Measurements from ENCODE around the gene TFE3. TPM values are rescaled to one million over a fixed set of nuclear protein-coding genes. Genes with fewer than 3 reads are reported as not detected.

Gene TFE3
- polyA plus RNA-seq (2012; ENCODE audit: insufficient read depth, insufficient read length, low read depth), result 32.6 TPM

GRCh38 chrX:49043220-49043986 is at the start of gene TFE3:
Gene TFE3 (minus strand): TSS chrX:49043357. CDS start chrX:49043226, 131 bp downstream.
- peak; percentile 96 for DNase-seq
- no peaks in the 10 kb centered on the region; the same call in 1 of the 2 replicates for H3K36me3 ChIP-seq
- H3K4me1 ChIP-seq, result peaks cover 4% of the 10 kb centered on the region
- H3K27me3 ChIP-seq, result no peaks in the 10 kb centered on the region
- no peaks in the 10 kb centered on the region for H3K9me3 ChIP-seq
- peak; percentile 61 for TF ChIP-seq CTCF (IDR thresholded peaks at IDR 0.05; ENCODE audit: low read depth, low read length)
- H3K4me3 ChIP-seq (ENCODE audit: low read depth, low read length), result peak within 1 kb of the TSS; percentile 64

GRCh38 chrX:49089553-49089952 is 46.4 kb upstream of the TFE3 start:
- no peaks in the 10 kb centered on the region for H3K4me1 ChIP-seq
- no peak for TF ChIP-seq CTCF (IDR thresholded peaks at IDR 0.05; ENCODE audit: low read depth, low read length)
- DNase-seq, result no peak
- H3K36me3 ChIP-seq, result no peaks in the 10 kb centered on the region
- no peaks in the 10 kb centered on the region for H3K9me3 ChIP-seq
- H3K4me3 ChIP-seq (ENCODE audit: low read depth, low read length), result no peak overlapping the region
- no peaks in the 10 kb centered on the region for H3K27me3 ChIP-seq

GRCh38 chrX:49082271-49082871 is 39.2 kb upstream of the TFE3 start:
- no peaks in the 10 kb centered on the region for H3K9me3 ChIP-seq
- no peak for DNase-seq
- H3K27me3 ChIP-seq, result no peaks in the 10 kb centered on the region
- no peaks in the 10 kb centered on the region for H3K36me3 ChIP-seq
- H3K4me3 ChIP-seq (ENCODE audit: low read depth, low read length), result no peak overlapping the region
- TF ChIP-seq CTCF (IDR thresholded peaks at IDR 0.05; ENCODE audit: low read depth, low read length), result no peak
- H3K4me1 ChIP-seq, result no peaks in the 10 kb centered on the region

- Histone ChIP-seq H3K36me3 (no peaks in the 10 kb centered on the region), H3K9me3 (no peaks in the 10 kb centered on the region), H3K4me1 (no peaks in the 10 kb centered on the region), H3K27me3 (no peaks in the 10 kb centered on the region), H3K4me3 (ENCODE audit: low read depth, low read length) (peak within 1 kb of the TSS; percentile 66)
- no peak for TF ChIP-seq CTCF (IDR thresholded peaks at IDR 0.05; ENCODE audit: low read depth, low read length)
- peak; percentile 61 for DNase-seq
Measured at GRCh38 chrX:49079489-49080428, 36.6 kb upstream of the TFE3 start, which contains the start of gene WDR45. Gene WDR45 (minus strand): TSS chrX:49079887. CDS start chrX:49078095, 1,792 bp downstream.

- Histone ChIP-seq H3K4me1 (no peaks in the 10 kb centered on the region), H3K4me3 (ENCODE audit: low read depth, low read length) (no peak overlapping the region), H3K27me3 (no peaks in the 10 kb centered on the region), H3K9me3 (no peaks in the 10 kb centered on the region), H3K36me3 (no peaks in the 10 kb centered on the region)
- DNase-seq, result no peak
- no peak for TF ChIP-seq CTCF (IDR thresholded peaks at IDR 0.05; ENCODE audit: low read depth, low read length)
Measured at GRCh38 chrX:49077941-49078340, 34.8 kb upstream of the TFE3 start.

Data from BE2C (cell line).